Body of pancreas (tissue), 4 donors: ENCODE measurements around the gene RFPL3. TPM values are rescaled to one million over a fixed set of nuclear protein-coding genes. Genes with fewer than 3 reads are reported as not detected.

Source experiments
- ATAC-seq: fragments of 150-250 bp; one replicate; pipeline ENCODE4 v1.9.1; 2016
- DNase-seq, 4 donors: peaks; one replicate each; pipeline ENCODE4 v3.0.0-alpha.2; 2019
- H3K27ac ChIP-seq, 4 donors: fragments of 200-600 bp; sonication (generic); 1 replicate in 3 of 4; 2 replicates in 1 of 4; pipeline versions ENCODE4 v1.5.1 to v1.6.1; 2016 to 2019; ENCODE audit warnings: mild to moderate bottlenecking in 1 of 4, mixed read lengths in 1 of 4, moderate library complexity in 1 of 4
- H3K27me3 ChIP-seq, 2 donors: fragments of 200-600 bp; sonication (generic); one replicate each; pipeline ENCODE4 v1.6.0; 2016; ENCODE audit warnings: mild to moderate bottlenecking in 1 of 2
- H3K36me3 ChIP-seq, 2 donors: fragments of 200-600 bp; sonication (generic); replicated peaks in 1 of 2; 2 replicates each; pipeline ENCODE4 v1.5.1; 2016; ENCODE audit warnings: low read depth in 2 of 2; ENCODE audit not compliant: insufficient read depth in 1 of 2
- H3K4me1 ChIP-seq: fragments of 200-600 bp; sonication (generic); one replicate; pipeline ENCODE4 v1.6.0; 2016
- H3K4me3 ChIP-seq, 2 donors: fragments of 200-600 bp; sonication (generic); 1 replicate in 1 of 2; 2 replicates in 1 of 2; pipeline ENCODE4 v1.5.1; 2016 to 2019
- H3K9me3 ChIP-seq, 3 donors: fragments of 200-600 bp; sonication (generic); 1 replicate in 2 of 3; 2 replicates in 1 of 3; pipeline ENCODE4 v1.5.1; 2016
- CTCF ChIP-seq, 7 experiments: fragments of 450-650 bp in 4 of 7; fragments of 200-600 bp in 3 of 7; sonication (generic) in 3 of 7; IDR thresholded peaks; one replicate each; pipeline ENCODE4 v1.5.1; 2016 to 2019; ENCODE audit warnings: antibody characterized with exemption in 7 of 7
- POLR2A ChIP-seq, 3 donors: fragments of 450-650 bp; IDR thresholded peaks; one replicate each; pipeline ENCODE4 v1.6.1; 2016; ENCODE audit warnings: antibody characterized with exemption in 3 of 3, mild to moderate bottlenecking in 2 of 3
- WGBS, 2 donors: methylation state at CpG; one replicate each; pipeline ENCODE4 v1.1.5; 2017; 5-methylcytosine and 5-hydroxymethylcytosine counted together
- intact Hi-C: fragments of 100-400 bp; cut with DNase I; formaldehyde crosslinking; loops from one replicate; pipeline ENCODE4 v1.15.1; 2023
- total RNA-seq, 2 donors: library from RNA; depleted of rRNA; stranded (reverse); fragments of >200 nt; gene quantifications; one replicate each; pipeline ENCODE4 v1.1.0, GENCODE V29; 2016

The RFPL3 gene
- total RNA-seq, 2 donors from 2014 or later: not detected

GRCh38 chr22:32340411-32340810 lies 17.3 kb upstream of the RFPL3 start:
- no peaks in the 10 kb centered on the region for H3K9me3 ChIP-seq
- ATAC-seq (no peak), DNase-seq (no peak)
- H3K36me3 ChIP-seq: no peaks in the 10 kb centered on the region
- WGBS, 2 donors: 37 to 43% methylated on average over 11 of the region's 11 CpGs
- intact Hi-C loops: loop anchor here (10.0 kb wide), 1 partner anchor 56 kb away; no protein-coding TSS in a partner anchor
- H3K27ac ChIP-seq: no peak overlapping the region
- H3K4me3 ChIP-seq: no peak overlapping the region
- no peaks in the 10 kb centered on the region for H3K4me1 ChIP-seq
- no peak for TF ChIP-seq CTCF (IDR thresholded peaks at IDR 0.05)
- TF ChIP-seq POLR2A (IDR thresholded peaks at IDR 0.05): no peak
- peaks cover 0 to 6% of the 10 kb centered on the region in 2 donors for H3K27me3 ChIP-seq

- DNase-seq: no peak
- no peak for TF ChIP-seq POLR2A (IDR thresholded peaks at IDR 0.05)
- TF ChIP-seq CTCF (IDR thresholded peaks at IDR 0.05): no peak
- no peaks in the 10 kb centered on the region for H3K9me3 ChIP-seq
- peaks cover 0 to 6% of the 10 kb centered on the region in 2 donors for H3K27me3 ChIP-seq
- 64 to 66% methylated on average over 13 of the region's 13 CpGs for WGBS, 2 donors
- intact Hi-C loops: loop anchor here (10.0 kb wide), 1 partner anchor 56 kb away; no protein-coding TSS in a partner anchor
- no peak overlapping the region for H3K4me3 ChIP-seq
- H3K4me1 ChIP-seq: no peaks in the 10 kb centered on the region
- H3K27ac ChIP-seq: no peak overlapping the region
- ATAC-seq: no peak
- no peaks in the 10 kb centered on the region for H3K36me3 ChIP-seq
Observed at GRCh38 chr22:32341122-32341740, 16.4 kb upstream of the RFPL3 start.

GRCh38 chr22:32342977-32343376 lies 14.7 kb upstream of the RFPL3 start:
- H3K9me3 ChIP-seq: no peaks in the 10 kb centered on the region
- no peak for DNase-seq
- no peaks in the 10 kb centered on the region for H3K36me3 ChIP-seq
- no peaks in the 10 kb centered on the region for H3K4me1 ChIP-seq
- TF ChIP-seq CTCF (IDR thresholded peaks at IDR 0.05): no peak
- no peak for TF ChIP-seq POLR2A (IDR thresholded peaks at IDR 0.05)
- intact Hi-C loops: loop anchor here (10.0 kb wide), 1 partner anchor 58 kb away; no protein-coding TSS in a partner anchor
- H3K4me3 ChIP-seq: no peak overlapping the region
- 68 to 74% methylated on average over 2 of the region's 2 CpGs for WGBS, 2 donors
- no peak overlapping the region for H3K27ac ChIP-seq
- no peak for ATAC-seq
- peaks cover 0 to 6% of the 10 kb centered on the region in 2 donors for H3K27me3 ChIP-seq

DNA sequence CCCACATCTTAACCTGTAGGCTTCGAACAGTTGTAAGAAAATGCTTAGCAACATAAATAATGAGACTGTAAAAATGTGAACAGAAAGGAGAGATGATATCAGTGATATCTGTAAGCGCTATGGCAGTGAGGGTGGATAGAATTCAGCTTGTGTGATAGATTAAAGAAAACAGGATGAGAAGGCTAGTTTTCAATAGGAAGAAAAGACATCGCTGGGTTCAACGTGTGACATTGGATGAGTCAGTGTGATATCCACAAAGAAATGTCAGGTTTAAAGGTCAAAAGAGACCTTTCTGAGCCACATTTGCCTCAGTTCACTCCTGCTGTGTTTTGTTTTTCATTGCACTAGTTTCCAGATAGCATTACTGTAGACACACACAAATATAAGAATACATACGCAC lies 13.7 kb upstream of the RFPL3 start:
- intact Hi-C loops: loop anchor here (10.0 kb wide), 1 partner anchor 59 kb away; no protein-coding TSS in a partner anchor
- 60 to 61% methylated on average over 5 of the region's 5 CpGs for WGBS, 2 donors

More for the DNA sequence above, 13.7 kb upstream of the RFPL3 start:
- Histone ChIP-seq H3K36me3 (no peaks in the 10 kb centered on the region), H3K9me3 (no peaks in the 10 kb centered on the region), H3K27me3 (peaks cover 0 to 6% of the 10 kb centered on the region in 2 donors), H3K27ac (no peak overlapping the region), H3K4me1 (no peaks in the 10 kb centered on the region), H3K4me3 (no peak overlapping the region)
- TF ChIP-seq CTCF (IDR thresholded peaks at IDR 0.05) (no peak), POLR2A (IDR thresholded peaks at IDR 0.05) (no peak)
- no peak for DNase-seq
- no peak for ATAC-seq
